WTC11 (cell line): Measurements from ENCODE around the gene ELK1. TPM values are rescaled to one million over a fixed set of nuclear protein-coding genes. Genes with fewer than 3 reads are reported as not detected.

Experiments used
- ATAC-seq: fragments of 200-7000 bp; cut with Tn5 transposase; 2 replicates; pipeline ENCODE4 v1.10.0; 2021; ENCODE audit warnings: mild to moderate bottlenecking, moderate library complexity
- CTCF ChIA-PET: fragments of 300-600 bp; sonication (Branson Sonifier 250); formaldehyde crosslinking; loops from one replicate; lab custom pipeline; 2021; ENCODE audit warnings: antibody characterized with exemption; lab: Charles Lee
- POLR2A ChIA-PET: fragments of 350-600 bp; sonication (Branson Sonifier 250); formaldehyde crosslinking; loops from one replicate; lab custom pipeline; 2021; ENCODE audit warnings: antibody characterized with exemption; lab: Charles Lee
- DNase-seq: peaks from one replicate; pipeline ENCODE4 v3.0.0; 2021; ENCODE audit warnings: low spot score
- H3K27ac Mint-ChIP-seq: 2 replicates; pipeline ENCODE4 v1.8.0; 2021; ENCODE audit warnings: mixed read lengths
- H3K27me3 Mint-ChIP-seq: 2 replicates; pipeline ENCODE4 v1.8.0; 2021; ENCODE audit warnings: low read depth, mild to moderate bottlenecking, moderate library complexity, mixed read lengths
- H3K36me3 Mint-ChIP-seq: 2 replicates; pipeline ENCODE4 v1.8.0; 2021; ENCODE audit warnings: mixed read lengths
- H3K4me1 Mint-ChIP-seq: 2 replicates; pipeline ENCODE4 v1.8.0; 2022; ENCODE audit warnings: mixed read lengths
- H3K4me3 Mint-ChIP-seq: 2 replicates; pipeline ENCODE4 v1.8.0; 2021; ENCODE audit warnings: mild to moderate bottlenecking, moderate library complexity, mixed read lengths
- H3K9me3 Mint-ChIP-seq: 2 replicates; pipeline ENCODE4 v1.8.0; 2021; ENCODE audit warnings: mixed read lengths
- CBFB ChIP-seq: sonication (generic); formaldehyde crosslinking; IDR thresholded peaks from 2 replicates; pipeline ENCODE4 v1.8.1; 2022; ENCODE audit warnings: mild to moderate bottlenecking, low read depth, missing genetic modification reagents
- CDX4 ChIP-seq: fragments of 250-450 bp; sonication (Bioruptor Pico); IDR thresholded peaks from 2 replicates; pipeline ENCODE4 v1.9.0; 2021; ENCODE audit warnings: moderate library complexity, mild to moderate bottlenecking, inconsistent platforms, borderline replicate concordance
- FOXP1 ChIP-seq: sonication (generic); formaldehyde crosslinking; IDR thresholded peaks from 2 replicates; pipeline ENCODE4 v1.8.0; 2022; ENCODE audit warnings: missing genetic modification reagents, mild to moderate bottlenecking, moderate library complexity, borderline replicate concordance
- IRF1 ChIP-seq: sonication (generic); formaldehyde crosslinking; IDR thresholded peaks from 2 replicates; pipeline ENCODE4 v1.8.0; 2023; ENCODE audit warnings: missing genetic modification reagents
- IRF2 ChIP-seq: sonication (generic); formaldehyde crosslinking; IDR thresholded peaks from 2 replicates; pipeline ENCODE4 v1.8.0; 2022; ENCODE audit warnings: low read depth, missing genetic modification reagents, borderline replicate concordance
- NR2C2 ChIP-seq: sonication (generic); formaldehyde crosslinking; IDR thresholded peaks from 2 replicates; pipeline ENCODE4 v1.8.0; 2022; ENCODE audit warnings: mild to moderate bottlenecking, missing genetic modification reagents
- OVOL2 ChIP-seq: fragments of 250-450 bp; sonication (Bioruptor Pico); IDR thresholded peaks from 2 replicates; pipeline ENCODE4 v1.9.0; 2021; ENCODE audit warnings: mild to moderate bottlenecking, borderline replicate concordance
- PRRX2 ChIP-seq: fragments of 250-450 bp; sonication (Bioruptor Pico); IDR thresholded peaks from 2 replicates; pipeline ENCODE4 v1.8.0; 2021; ENCODE audit warnings: mild to moderate bottlenecking
- SMAD3 ChIP-seq: sonication (generic); formaldehyde crosslinking; IDR thresholded peaks from 2 replicates; pipeline ENCODE4 v1.8.0; 2022; ENCODE audit warnings: missing genetic modification reagents, mild to moderate bottlenecking, borderline replicate concordance
- SMAD4 ChIP-seq: sonication (generic); formaldehyde crosslinking; IDR thresholded peaks from 2 replicates; pipeline ENCODE4 v1.8.0; 2022; ENCODE audit warnings: mild to moderate bottlenecking, missing genetic modification reagents
- TEAD1 ChIP-seq: sonication (generic); formaldehyde crosslinking; IDR thresholded peaks from 2 replicates; pipeline ENCODE4 v1.8.0; 2022; ENCODE audit warnings: mild to moderate bottlenecking, missing genetic modification reagents
- ZBTB43 ChIP-seq: sonication (generic); formaldehyde crosslinking; IDR thresholded peaks from 2 replicates; pipeline ENCODE4 v1.8.1; 2023; ENCODE audit warnings: mild to moderate bottlenecking, missing genetic modification reagents
- ZNF219 ChIP-seq: sonication (generic); formaldehyde crosslinking; IDR thresholded peaks from 2 replicates; pipeline ENCODE4 v1.8.0; 2023; ENCODE audit warnings: missing genetic modification reagents, mild to moderate bottlenecking, borderline replicate concordance
- ZNF423 ChIP-seq: fragments of 250-450 bp; sonication (Bioruptor Pico); IDR thresholded peaks from 2 replicates; pipeline ENCODE4 v2.1.2; 2022; ENCODE audit warnings: mild to moderate bottlenecking, moderate library complexity
- ZNF425 ChIP-seq: fragments of 250-450 bp; sonication (Bioruptor Pico); conservative IDR thresholded peaks from 2 replicates; pipeline ENCODE4 v1.9.0; 2021; ENCODE audit warnings: mild to moderate bottlenecking
- ZNF512 ChIP-seq: sonication (generic); formaldehyde crosslinking; IDR thresholded peaks from 2 replicates; pipeline ENCODE4 v1.8.1; 2022; ENCODE audit warnings: missing genetic modification reagents, borderline replicate concordance
- ZSCAN18 ChIP-seq: fragments of 250-450 bp; sonication (Bioruptor Pico); IDR thresholded peaks from 2 replicates; pipeline ENCODE4 v2.1.2; 2022; ENCODE audit warnings: mild to moderate bottlenecking, moderate library complexity
- total RNA-seq: library from RNA; stranded (reverse); gene quantifications from 3 replicates; pipeline ENCODE4 v1.2.3, GENCODE V29; 2021
- TF ChIP-seq, protein P1 (sequence below): sonication (generic); formaldehyde crosslinking; IDR thresholded peaks from 2 replicates; pipeline ENCODE4 v1.8.1; 2022; ENCODE audit warnings: mild to moderate bottlenecking, moderate library complexity, missing genetic modification reagents
- TF ChIP-seq, protein P2 (sequence below): sonication (generic); formaldehyde crosslinking; IDR thresholded peaks from 2 replicates; pipeline ENCODE4 v1.8.1; 2023; ENCODE audit warnings: mild to moderate bottlenecking, missing genetic modification reagents, moderate library complexity
- TF ChIP-seq, protein P3 (sequence below): sonication (generic); formaldehyde crosslinking; IDR thresholded peaks from 2 replicates; pipeline ENCODE4 v1.8.0; 2023; ENCODE audit warnings: missing genetic modification reagents, mild to moderate bottlenecking, borderline replicate concordance

ELK1 gene
- total RNA-seq, 1 experiment from 2014 or later: 35.8 TPM

GRCh38 chrX:47646636-47647035, 3.7 kb downstream of the ELK1 start (continued):
- TF ChIP-seq, protein P1, sequence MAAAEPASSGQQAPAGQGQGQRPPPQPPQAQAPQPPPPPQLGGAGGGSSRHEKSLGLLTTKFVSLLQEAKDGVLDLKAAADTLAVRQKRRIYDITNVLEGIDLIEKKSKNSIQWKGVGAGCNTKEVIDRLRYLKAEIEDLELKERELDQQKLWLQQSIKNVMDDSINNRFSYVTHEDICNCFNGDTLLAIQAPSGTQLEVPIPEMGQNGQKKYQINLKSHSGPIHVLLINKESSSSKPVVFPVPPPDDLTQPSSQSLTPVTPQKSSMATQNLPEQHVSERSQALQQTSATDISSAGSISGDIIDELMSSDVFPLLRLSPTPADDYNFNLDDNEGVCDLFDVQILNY: no peak
- TF ChIP-seq ZNF219 (CRISPR knock-in tag) (no peak), CDX4 (CRISPR knock-in tag) (no peak), IRF1 (CRISPR knock-in tag) (no peak), SMAD4 (CRISPR knock-in tag) (no peak), FOXP1 (CRISPR knock-in tag) (no peak)
- TF ChIP-seq, protein P2, sequence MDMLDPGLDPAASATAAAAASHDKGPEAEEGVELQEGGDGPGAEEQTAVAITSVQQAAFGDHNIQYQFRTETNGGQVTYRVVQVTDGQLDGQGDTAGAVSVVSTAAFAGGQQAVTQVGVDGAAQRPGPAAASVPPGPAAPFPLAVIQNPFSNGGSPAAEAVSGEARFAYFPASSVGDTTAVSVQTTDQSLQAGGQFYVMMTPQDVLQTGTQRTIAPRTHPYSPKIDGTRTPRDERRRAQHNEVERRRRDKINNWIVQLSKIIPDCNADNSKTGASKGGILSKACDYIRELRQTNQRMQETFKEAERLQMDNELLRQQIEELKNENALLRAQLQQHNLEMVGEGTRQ (CRISPR knock-in tag): no peak

- no peak for ATAC-seq
- DNase-seq: no peak
- POLR2A ChIA-PET: interaction anchor here (1.3 kb wide), 1 partner anchor 21 kb away, joined by 4 read pairs; no protein-coding TSS in a partner anchor
- Mint-ChIP-seq H3K36me3 (peaks cover 17% of the 10 kb centered on the region), H3K4me3 (no peak overlapping the region), H3K4me1 (peaks cover 15% of the 10 kb centered on the region), H3K27ac (peak overlapping the region; percentile 60; the same call in 1 of the 2 replicates), H3K9me3 (0 out of 2 replicates have a peak, but pooled peaks cover 4% of the 10 kb centered on the region), H3K27me3 (no peaks in the 10 kb centered on the region)
- CTCF ChIA-PET: interaction anchor here (2.0 kb wide), 1 partner anchor 77 kb away, joined by 12 read pairs; no protein-coding TSS in a partner anchor
- no peak for TF ChIP-seq ZNF512 (CRISPR knock-in tag)
- no peak for TF ChIP-seq ZBTB43
- TF ChIP-seq, protein P3, sequence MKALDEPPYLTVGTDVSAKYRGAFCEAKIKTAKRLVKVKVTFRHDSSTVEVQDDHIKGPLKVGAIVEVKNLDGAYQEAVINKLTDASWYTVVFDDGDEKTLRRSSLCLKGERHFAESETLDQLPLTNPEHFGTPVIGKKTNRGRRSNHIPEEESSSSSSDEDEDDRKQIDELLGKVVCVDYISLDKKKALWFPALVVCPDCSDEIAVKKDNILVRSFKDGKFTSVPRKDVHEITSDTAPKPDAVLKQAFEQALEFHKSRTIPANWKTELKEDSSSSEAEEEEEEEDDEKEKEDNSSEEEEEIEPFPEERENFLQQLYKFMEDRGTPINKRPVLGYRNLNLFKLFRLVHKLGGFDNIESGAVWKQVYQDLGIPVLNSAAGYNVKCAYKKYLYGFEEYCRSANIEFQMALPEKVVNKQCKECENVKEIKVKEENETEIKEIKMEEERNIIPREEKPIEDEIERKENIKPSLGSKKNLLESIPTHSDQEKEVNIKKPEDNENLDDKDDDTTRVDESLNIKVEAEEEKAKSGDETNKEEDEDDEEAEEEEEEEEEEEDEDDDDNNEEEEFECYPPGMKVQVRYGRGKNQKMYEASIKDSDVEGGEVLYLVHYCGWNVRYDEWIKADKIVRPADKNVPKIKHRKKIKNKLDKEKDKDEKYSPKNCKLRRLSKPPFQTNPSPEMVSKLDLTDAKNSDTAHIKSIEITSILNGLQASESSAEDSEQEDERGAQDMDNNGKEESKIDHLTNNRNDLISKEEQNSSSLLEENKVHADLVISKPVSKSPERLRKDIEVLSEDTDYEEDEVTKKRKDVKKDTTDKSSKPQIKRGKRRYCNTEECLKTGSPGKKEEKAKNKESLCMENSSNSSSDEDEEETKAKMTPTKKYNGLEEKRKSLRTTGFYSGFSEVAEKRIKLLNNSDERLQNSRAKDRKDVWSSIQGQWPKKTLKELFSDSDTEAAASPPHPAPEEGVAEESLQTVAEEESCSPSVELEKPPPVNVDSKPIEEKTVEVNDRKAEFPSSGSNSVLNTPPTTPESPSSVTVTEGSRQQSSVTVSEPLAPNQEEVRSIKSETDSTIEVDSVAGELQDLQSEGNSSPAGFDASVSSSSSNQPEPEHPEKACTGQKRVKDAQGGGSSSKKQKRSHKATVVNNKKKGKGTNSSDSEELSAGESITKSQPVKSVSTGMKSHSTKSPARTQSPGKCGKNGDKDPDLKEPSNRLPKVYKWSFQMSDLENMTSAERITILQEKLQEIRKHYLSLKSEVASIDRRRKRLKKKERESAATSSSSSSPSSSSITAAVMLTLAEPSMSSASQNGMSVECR: no peak
- TF ChIP-seq NR2C2 (CRISPR knock-in tag): no peak
- TF ChIP-seq PRRX2 (CRISPR knock-in tag): no peak
- no peak for TF ChIP-seq TEAD1 (CRISPR knock-in tag)
- TF ChIP-seq CBFB (CRISPR knock-in tag): no peak
- TF ChIP-seq ZNF425 (CRISPR knock-in tag): no peak
- no peak for TF ChIP-seq SMAD3 (CRISPR knock-in tag)
- no peak for TF ChIP-seq ZNF423 (CRISPR knock-in tag)
- TF ChIP-seq OVOL2: no peak
- TF ChIP-seq FOXP1 (CRISPR knock-in tag): no peak
- no peak for TF ChIP-seq IRF2
- no peak for TF ChIP-seq ZSCAN18 (CRISPR knock-in tag)
These were observed 4.8 kb downstream of the ELK1 start for GRCh38 chrX:47645530-47645929.
